ENCODE data around the gene EPS8. TPM values are rescaled to one million over a fixed set of nuclear protein-coding genes. Genes with fewer than 3 reads are reported as not detected.
A peak's percentile ranks its signal among the peaks of the same experiment; 100 is the strongest.

Gene EPS8
- polyA plus RNA-seq, 6 donors from 2014 or later = 0.49 to 1.3 (median 0.90) TPM

GRCh38 chr12:15815730-15816129 lies 26.5 kb upstream of the EPS8 start:
- ATAC-seq (ENCODE audit: low read depth in 2 of 2) = no peak
- H3K36me3 Mint-ChIP-seq = no peaks in the 10 kb centered on the region
- DNase-seq = no peak
- peaks cover 0 to 13% (median 2%) of the 10 kb centered on the region in 7 donors for H3K9me3 Mint-ChIP-seq
- peaks cover 20 to 26% (median 21%) of the 10 kb centered on the region in 3 donors for H3K27me3 Mint-ChIP-seq
- H3K4me3 Mint-ChIP-seq = peak overlapping the region in 1 of 8 donors; percentile 17
- no peaks in the 10 kb centered on the region for H3K4me1 Mint-ChIP-seq
- no peak overlapping the region for H3K27ac Mint-ChIP-seq

DNA sequence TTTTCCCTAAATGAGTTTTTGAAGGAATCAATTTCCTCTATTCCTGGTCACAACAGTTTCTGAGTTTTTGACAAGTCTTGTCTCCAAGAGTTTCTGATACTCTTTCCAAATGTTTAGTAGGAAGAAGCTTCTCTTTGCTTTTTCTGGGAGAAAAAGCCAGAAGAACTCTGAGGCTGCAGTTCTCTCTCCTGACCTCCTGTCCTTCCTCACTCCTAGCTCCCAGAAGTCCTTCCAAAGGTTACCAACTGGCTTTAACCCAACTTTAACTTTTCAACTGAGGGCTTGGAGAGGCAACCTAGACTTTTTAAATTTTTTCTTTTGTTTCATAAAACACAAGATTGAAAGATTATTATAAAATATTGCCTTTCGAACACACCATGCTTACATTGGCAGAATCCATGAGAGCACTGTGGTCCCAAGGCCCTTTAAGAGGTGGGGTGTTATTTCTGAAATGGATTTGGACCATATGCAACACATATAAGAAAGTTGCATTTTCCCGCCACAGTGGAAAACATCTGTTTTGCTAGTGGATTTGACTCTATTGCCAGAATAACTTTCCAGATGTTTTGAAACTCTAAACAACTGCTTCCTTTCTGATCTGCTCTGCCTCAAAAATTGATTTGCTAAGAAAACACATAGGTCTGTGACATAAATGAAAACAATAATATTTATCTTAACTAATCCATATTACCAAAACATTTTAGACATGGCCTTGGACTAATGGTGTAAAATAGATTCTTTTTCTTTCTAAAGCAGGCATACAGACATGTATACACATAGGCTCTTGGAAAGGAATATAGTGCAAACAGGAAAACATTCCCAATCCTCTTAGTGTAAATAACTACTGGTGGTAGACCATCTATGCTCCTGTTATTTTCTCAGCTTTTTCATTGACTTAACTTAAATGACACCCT lies 22.3 kb upstream of the EPS8 start:
- Mint-ChIP-seq H3K27ac (no peak overlapping the region), H3K4me1 (no peaks in the 10 kb centered on the region), H3K27me3 (peaks cover 8 to 24% (median 10%) of the 10 kb centered on the region in 3 donors), H3K4me3 (no peak overlapping the region), H3K36me3 (no peaks in the 10 kb centered on the region), H3K9me3 (peaks cover 0 to 2% (median 0%) of the 10 kb centered on the region in 7 donors)
- ATAC-seq (ENCODE audit: low read depth in 2 of 2) (no peak), DNase-seq (no peak)

- DNase-seq (no peak), ATAC-seq (ENCODE audit: low read depth in 2 of 2) (no peak)
- Mint-ChIP-seq H3K4me1 (no peaks in the 10 kb centered on the region), H3K27me3 (peaks cover 8 to 26% (median 21%) of the 10 kb centered on the region in 3 donors), H3K36me3 (no peaks in the 10 kb centered on the region), H3K9me3 (peaks cover 0 to 2% (median 0%) of the 10 kb centered on the region in 7 donors), H3K27ac (no peak overlapping the region), H3K4me3 (no peak overlapping the region)
These were observed 19.5 kb upstream of the EPS8 start for GRCh38 chr12:15808652-15809051.

GRCh38 chr12:15808250-15808649 lies 19.1 kb upstream of the EPS8 start:
- Mint-ChIP-seq H3K27me3 (peaks cover 5 to 24% (median 22%) of the 10 kb centered on the region in 3 donors), H3K36me3 (no peaks in the 10 kb centered on the region), H3K9me3 (peaks cover 0 to 2% (median 0%) of the 10 kb centered on the region in 7 donors), H3K4me3 (no peak overlapping the region), H3K4me1 (no peaks in the 10 kb centered on the region), H3K27ac (no peak overlapping the region)
- no peak for DNase-seq
- ATAC-seq (ENCODE audit: low read depth in 2 of 2) = no peak

DNA sequence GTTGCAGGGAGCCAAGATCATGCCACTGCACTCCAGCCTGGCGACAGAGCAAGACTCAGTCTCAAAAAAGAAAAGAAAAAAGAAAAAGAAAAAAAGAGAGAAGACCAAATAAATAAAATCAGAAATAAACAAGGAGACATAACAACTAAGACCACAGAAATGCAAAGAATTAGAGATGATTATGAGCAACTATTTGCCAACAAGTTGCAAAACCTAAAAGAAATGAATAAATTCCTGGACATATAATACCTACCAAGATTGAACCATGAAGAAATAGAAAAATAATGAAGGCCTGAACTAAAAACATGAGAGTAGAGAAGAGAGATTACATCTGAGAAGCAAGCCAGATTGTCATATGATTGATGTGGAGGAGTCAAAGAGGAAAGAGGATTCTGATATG lies 17.6 kb upstream of the EPS8 start:
- no peak for ATAC-seq (ENCODE audit: low read depth in 2 of 2)
- H3K4me3 Mint-ChIP-seq = no peak overlapping the region
- peaks cover 0 to 2% (median 0%) of the 10 kb centered on the region in 7 donors for H3K9me3 Mint-ChIP-seq
- no peak for DNase-seq
- H3K27ac Mint-ChIP-seq = no peak overlapping the region
- no peaks in the 10 kb centered on the region for H3K36me3 Mint-ChIP-seq
- H3K4me1 Mint-ChIP-seq = no peaks in the 10 kb centered on the region
- peaks cover 13 to 26% (median 22%) of the 10 kb centered on the region in 3 donors for H3K27me3 Mint-ChIP-seq

GRCh38 chr12:15801770-15802744 lies 12.9 kb upstream of the EPS8 start:
- Mint-ChIP-seq H3K4me3 (no peak overlapping the region), H3K27me3 (peaks cover 28 to 36% (median 35%) of the 10 kb centered on the region in 3 donors), H3K4me1 (no peaks in the 10 kb centered on the region), H3K9me3 (no peaks in the 10 kb centered on the region), H3K27ac (peak overlapping the region in 1 of 6 donors; percentile 6), H3K36me3 (no peaks in the 10 kb centered on the region)
- ATAC-seq (ENCODE audit: low read depth in 2 of 2) = no peak
- no peak for DNase-seq

DNA sequence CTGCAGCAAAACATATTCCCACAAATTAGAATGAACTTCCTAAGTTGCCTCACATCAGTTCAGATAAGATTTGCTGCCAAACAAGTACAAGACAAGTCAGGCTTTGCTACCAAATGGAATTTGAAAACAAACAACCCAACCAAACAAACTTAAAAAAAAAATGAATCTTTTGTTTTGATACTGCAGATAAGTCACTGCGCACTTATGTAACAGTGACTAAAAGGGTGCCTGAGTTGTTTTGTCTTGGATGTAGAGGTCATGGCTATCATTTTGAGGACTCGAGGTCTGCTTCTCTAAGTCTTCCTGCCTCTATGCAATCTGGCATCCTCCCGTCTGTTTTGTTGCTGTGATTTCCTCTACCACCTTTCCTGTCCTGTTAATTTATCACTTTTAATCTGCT lies 11.1 kb upstream of the EPS8 start:
- H3K27me3 Mint-ChIP-seq = peaks cover 29 to 44% (median 34%) of the 10 kb centered on the region in 3 donors
- no peaks in the 10 kb centered on the region for H3K36me3 Mint-ChIP-seq
- no peak overlapping the region for H3K4me3 Mint-ChIP-seq

DNA sequence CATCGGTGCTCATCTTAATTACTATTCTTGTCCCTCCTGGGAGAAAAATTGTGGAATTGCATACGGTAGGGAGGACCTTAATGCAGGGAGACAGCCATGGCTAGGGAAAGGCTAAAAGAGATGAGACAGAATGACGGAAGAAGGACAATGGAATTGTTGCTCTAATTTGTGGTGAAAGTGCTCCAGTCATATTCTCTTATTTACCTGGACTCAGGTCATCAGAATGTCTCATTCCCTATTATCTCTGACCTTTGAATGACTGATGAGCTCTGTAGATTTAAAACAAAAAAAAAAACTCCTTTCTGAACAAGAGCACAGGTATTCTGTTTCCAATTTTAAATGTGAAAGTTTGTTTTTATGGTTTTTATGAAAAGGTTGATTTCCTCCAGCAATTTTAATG lies 8.6 kb upstream of the EPS8 start:
- H3K4me3 Mint-ChIP-seq = no peak overlapping the region
- H3K27me3 Mint-ChIP-seq = peaks cover 30 to 41% (median 36%) of the 10 kb centered on the region in 3 donors
- H3K27ac Mint-ChIP-seq = no peak overlapping the region

More for the DNA sequence above, 11.1 kb upstream of the EPS8 start:
- Mint-ChIP-seq H3K9me3 (no peaks in the 10 kb centered on the region), H3K4me1 (no peaks in the 10 kb centered on the region), H3K27ac (no peak overlapping the region)
- DNase-seq = no peak
- no peak for ATAC-seq (ENCODE audit: low read depth in 2 of 2)

DNA sequence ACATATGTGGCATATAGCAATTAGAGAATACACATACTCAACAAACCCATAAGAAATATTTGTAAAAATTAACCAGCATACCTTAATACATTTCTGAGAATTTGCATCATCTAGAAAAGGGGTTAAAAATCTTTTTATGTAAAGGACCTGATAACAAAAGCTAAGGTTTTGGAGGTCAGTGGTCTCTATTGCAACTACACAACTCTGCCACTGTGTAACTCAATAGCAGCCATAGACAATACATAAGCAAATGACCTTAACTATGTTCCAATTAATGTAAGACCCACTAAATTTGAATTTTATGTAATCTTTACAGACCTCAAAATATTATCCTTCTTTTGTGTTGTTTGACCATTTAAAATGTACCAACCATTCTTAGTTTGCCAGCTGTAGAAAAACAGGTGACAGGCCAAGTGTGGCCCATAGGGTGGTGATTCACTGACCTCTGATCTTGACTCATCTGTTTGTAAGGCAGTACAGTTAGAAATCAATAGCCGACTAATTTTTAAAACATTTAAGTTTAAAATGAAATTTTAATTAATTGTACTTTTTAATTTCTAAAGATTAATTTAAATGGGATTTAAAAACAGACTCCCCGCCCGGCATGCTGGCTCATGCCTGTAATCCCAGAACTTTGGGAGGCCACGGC lies 7.4 kb upstream of the EPS8 start:
- Mint-ChIP-seq H3K4me3 (no peak overlapping the region), H3K27ac (no peak overlapping the region), H3K36me3 (peaks cover 0 to 4% of the 10 kb centered on the region in 2 donors), H3K9me3 (peaks cover 0 to 5% (median 2%) of the 10 kb centered on the region in 7 donors), H3K4me1 (no peaks in the 10 kb centered on the region), H3K27me3 (peaks cover 21 to 40% (median 40%) of the 10 kb centered on the region in 3 donors)
- no peak for DNase-seq
- ATAC-seq (ENCODE audit: low read depth in 2 of 2) = no peak

More for the DNA sequence above, 8.6 kb upstream of the EPS8 start:
- ATAC-seq (ENCODE audit: low read depth in 2 of 2) = no peak
- no peak for DNase-seq
- H3K36me3 Mint-ChIP-seq = peaks cover 0 to 4% of the 10 kb centered on the region in 2 donors
- no peaks in the 10 kb centered on the region for H3K4me1 Mint-ChIP-seq
- peaks cover 0 to 5% (median 2%) of the 10 kb centered on the region in 7 donors for H3K9me3 Mint-ChIP-seq

DNA sequence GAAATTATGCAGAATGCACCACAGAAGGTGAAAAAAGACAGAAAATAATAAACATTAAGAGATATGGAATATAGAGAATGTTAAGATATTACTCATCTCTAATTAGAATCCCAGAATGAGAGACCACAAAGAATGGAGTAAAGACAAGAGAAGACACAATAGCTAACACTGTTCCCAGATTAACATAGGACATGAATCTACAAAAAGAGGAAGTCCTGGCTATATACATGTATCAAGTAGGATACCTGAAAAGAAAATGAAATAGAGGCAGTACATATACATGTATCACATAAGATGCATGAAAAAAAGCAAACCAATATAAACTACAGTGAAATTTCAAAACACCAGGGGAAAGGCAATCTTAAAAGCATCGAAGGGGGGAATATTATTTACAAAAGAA lies 5.6 kb upstream of the EPS8 start:
- Mint-ChIP-seq H3K4me3 (no peak overlapping the region), H3K9me3 (peaks cover 0 to 5% (median 2%) of the 10 kb centered on the region in 7 donors), H3K4me1 (peaks cover 4 to 5% (median 4%) of the 10 kb centered on the region in 3 donors), H3K27ac (no peak overlapping the region), H3K36me3 (peaks cover 0 to 4% of the 10 kb centered on the region in 2 donors), H3K27me3 (peaks cover 24 to 45% (median 42%) of the 10 kb centered on the region in 3 donors)
- peak; percentile 32 to 41 for ATAC-seq (ENCODE audit: low read depth in 2 of 2)
- DNase-seq = no peak

- Mint-ChIP-seq H3K9me3 (peaks cover 0 to 5% (median 2%) of the 10 kb centered on the region in 7 donors), H3K4me1 (peaks cover 6 to 8% (median 6%) of the 10 kb centered on the region in 3 donors), H3K27ac (no peak overlapping the region), H3K4me3 (no peak overlapping the region), H3K27me3 (peaks cover 20 to 41% (median 36%) of the 10 kb centered on the region in 3 donors), H3K36me3 (peaks cover 0 to 4% of the 10 kb centered on the region in 2 donors)
- ATAC-seq (ENCODE audit: low read depth in 2 of 2) (no peak), DNase-seq (no peak)
These were observed 5.0 kb upstream of the EPS8 start for GRCh38 chr12:15794196-15794595.

DNA sequence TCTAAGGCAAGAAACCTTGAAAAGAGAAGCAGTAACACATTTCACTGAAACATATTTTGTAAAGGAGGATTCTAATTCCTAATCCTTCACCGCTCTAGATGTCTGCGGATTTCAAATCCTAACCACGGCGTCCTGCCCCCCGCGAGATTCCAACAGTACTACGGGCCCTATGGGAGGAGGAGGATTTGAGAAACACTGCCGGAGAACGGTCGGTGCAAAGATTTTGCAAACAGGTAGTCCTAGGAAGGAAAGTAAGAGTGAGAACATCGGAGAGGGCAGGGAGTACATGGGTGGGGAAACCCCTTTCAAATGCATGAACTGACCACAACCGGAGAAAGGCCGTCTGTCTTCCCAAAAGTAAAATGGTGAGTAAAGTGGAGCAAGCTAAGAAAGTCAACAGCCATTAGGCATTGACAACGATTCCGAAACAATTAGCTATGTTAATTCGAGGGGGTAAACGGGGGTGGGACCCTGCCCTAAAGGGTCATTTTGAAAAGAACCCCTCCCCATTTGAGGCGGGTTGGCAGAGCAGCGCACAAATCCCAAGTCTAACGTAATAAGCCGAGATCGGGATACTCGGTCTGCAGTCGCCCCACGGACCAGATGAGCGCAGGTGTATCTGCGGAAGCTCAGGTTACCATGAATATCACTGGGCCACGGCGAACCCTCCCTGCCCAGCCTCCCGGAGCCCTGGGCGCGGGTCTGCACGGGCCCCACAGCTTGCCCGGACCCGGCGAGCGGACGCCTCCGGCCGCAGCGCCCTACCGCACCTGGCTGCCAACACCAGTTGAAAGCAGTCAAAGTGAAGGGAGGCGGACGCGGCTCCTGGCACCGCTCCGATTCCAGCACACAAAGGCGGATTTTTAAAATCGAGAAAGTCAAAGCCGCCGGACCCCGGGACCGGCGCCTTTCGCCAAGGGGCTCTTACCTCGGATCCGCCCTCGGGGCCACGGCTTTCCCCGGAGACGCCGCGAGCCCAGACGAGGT lies 662 bp downstream of the EPS8 start:
- DNase-seq = peak; percentile 3
- H3K27ac Mint-ChIP-seq = peak overlapping the region in 3 of 6 donors; percentile 9 to 16 (median 11)
- H3K27me3 Mint-ChIP-seq = peaks cover 36 to 62% (median 56%) of the 10 kb centered on the region in 3 donors
- H3K9me3 Mint-ChIP-seq = no peaks in the 10 kb centered on the region
- peaks cover 13 to 17% (median 15%) of the 10 kb centered on the region in 3 donors for H3K4me1 Mint-ChIP-seq
- H3K36me3 Mint-ChIP-seq = no peaks in the 10 kb centered on the region
- peak; percentile 20 to 27 for ATAC-seq (ENCODE audit: low read depth in 2 of 2)
- H3K4me3 Mint-ChIP-seq = peak overlapping the region; percentile 88 to 98 (median 94)

Measured in naive B cell (primary cell).